Loucy (cell line): Measurements from ENCODE around the gene LIPN.

ENCODE experiments used
- EZH2phosphoT487 ChIP-seq: fragments of 200-600 bp; IDR thresholded peaks from 2 replicates; pipeline ENCODE4 v1.6.1; 2018; ENCODE audit warnings: antibody characterized with exemption, mild to moderate bottlenecking, moderate library complexity, borderline replicate concordance
- TF ChIP-seq, protein P1 (sequence below): fragments of 200-600 bp; sonication (generic); conservative IDR thresholded peaks from 2 replicates; pipeline ENCODE4 v1.5.1; 2014; ENCODE audit warnings: mild to moderate bottlenecking, antibody characterized with exemption, low read length

DNA sequence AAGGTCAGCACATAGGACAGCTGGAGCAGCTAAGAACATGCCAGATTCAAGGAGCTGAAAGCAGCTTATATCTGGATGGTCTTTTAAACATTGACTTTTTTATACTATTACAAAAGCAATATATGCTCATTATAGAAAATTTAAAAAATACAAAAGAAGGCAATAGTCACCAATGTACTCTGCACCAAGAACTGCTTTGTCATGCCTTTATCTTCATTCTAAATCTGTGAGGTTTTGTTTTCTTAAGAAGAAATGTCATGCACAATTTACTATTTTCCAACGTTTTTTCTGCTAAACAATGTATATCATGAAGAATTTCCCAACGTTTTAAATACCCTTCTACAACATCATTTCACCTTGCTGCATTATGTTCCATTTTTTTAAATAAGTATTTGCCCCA lies 45.5 kb downstream of the LIPN start:
- TF ChIP-seq, protein P1, sequence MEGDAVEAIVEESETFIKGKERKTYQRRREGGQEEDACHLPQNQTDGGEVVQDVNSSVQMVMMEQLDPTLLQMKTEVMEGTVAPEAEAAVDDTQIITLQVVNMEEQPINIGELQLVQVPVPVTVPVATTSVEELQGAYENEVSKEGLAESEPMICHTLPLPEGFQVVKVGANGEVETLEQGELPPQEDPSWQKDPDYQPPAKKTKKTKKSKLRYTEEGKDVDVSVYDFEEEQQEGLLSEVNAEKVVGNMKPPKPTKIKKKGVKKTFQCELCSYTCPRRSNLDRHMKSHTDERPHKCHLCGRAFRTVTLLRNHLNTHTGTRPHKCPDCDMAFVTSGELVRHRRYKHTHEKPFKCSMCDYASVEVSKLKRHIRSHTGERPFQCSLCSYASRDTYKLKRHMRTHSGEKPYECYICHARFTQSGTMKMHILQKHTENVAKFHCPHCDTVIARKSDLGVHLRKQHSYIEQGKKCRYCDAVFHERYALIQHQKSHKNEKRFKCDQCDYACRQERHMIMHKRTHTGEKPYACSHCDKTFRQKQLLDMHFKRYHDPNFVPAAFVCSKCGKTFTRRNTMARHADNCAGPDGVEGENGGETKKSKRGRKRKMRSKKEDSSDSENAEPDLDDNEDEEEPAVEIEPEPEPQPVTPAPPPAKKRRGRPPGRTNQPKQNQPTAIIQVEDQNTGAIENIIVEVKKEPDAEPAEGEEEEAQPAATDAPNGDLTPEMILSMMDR, result no peak
- TF ChIP-seq EZH2phosphoT487, result no peak
